Left ventricle myocardium superior (tissue), 1 donor: ENCODE data around the gene EXOC3L4. TPM values are rescaled to one million over a fixed set of nuclear protein-coding genes. Genes with fewer than 3 reads are reported as not detected.
A peak's percentile ranks its signal among the peaks of the same experiment; 100 is the strongest.
"Not testable (repeated sequence)": the region's sequence is repeated elsewhere in the genome, so short reads cannot be mapped to it uniquely, and the experiment has no call there.

ENCODE experiments used
- ATAC-seq: fragments of 200-7000 bp; cut with Tn5 transposase; one replicate; pipeline ENCODE4 v1.9.1; 2020; ENCODE audit warnings: mild to moderate bottlenecking, moderate library complexity
- DNase-seq: peaks from one replicate; pipeline ENCODE4 v3.0.0-alpha.2; 2020
- intact Hi-C: fragments of 100-400 bp; cut with micrococcal nuclease; formaldehyde crosslinking; loops from one replicate; pipeline ENCODE4 v1.11.0; 2022
- total RNA-seq: library from RNA; stranded (reverse); fragmentation: NEBNext Ultra II Directional; extraction: Animal tissue kit (Norgen Biotek cat#: 25700); gene quantifications from one replicate; pipeline ENCODE4 v1.2.1, GENCODE V29; 2021
- donor health status: DM: no; HTN: yes; CAD: no; lungs with severe emphysema.

Gene EXOC3L4
- total RNA-seq, 1 donor from 2014 or later: 0.42 TPM

DNA sequence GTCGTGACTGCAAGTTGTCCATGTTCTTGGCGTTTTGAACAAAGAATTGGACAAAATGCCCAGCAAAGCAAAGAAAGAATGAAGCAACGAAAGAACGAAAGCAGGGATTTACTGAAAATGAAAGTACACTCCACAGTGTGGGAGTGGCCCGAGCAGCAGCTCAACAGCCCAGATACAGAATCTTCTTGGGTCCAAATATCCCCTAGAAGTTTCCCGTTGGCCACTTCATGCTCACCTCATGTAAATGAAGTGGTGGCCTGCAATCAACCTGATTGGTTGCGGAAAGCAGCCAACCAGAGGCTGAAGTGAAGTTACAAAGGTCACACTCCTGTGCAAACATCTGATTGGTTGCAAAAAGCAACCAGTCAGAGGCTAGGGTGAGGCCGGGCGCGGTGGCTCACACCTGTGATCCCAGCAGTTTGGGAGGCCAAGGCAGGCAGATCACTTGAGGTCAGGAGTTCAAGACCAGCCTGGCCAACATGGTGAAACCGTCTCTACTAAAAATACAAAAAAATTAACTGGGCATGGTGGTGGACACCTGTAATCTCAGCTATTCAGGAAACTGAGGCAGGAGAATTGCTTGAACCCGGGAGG lies 20.7 kb downstream of the EXOC3L4 start:
- intact Hi-C loops, DNase-seq, ATAC-seq: not testable (repeated sequence)

DNA sequence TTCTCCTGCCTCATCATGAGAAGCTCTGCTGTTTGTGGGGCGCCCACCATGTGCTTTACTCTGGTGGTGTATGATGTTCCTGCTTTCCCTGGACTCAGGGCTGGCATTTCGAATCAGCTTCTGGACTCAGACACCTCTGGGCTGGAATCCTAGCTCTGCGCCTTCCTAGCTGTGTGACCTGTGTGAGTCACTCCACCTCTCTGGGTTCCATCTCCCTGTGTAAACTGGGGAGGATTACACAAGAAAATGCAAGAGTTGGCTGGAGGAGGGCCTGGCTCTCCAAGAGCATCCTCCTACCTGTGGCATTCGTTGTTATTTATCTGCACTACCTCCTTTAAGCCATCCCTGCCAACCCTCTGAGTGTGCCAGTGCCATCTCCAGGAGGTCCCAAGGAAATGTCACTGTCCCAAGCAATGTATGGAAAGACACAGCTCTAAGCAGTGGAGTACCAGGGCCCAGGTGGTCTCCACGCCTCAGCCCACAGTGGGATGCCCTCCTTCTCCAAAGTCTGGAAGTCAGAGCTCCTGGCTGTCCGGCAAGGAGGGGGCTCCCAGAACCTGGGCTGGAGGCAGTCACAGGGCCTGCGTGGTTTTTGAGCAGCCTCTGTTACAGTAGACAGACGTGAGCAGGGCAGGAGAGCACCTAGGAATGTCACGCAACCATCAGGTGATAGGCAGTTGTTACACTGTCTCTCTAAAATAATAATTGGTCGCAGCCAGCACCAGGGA lies 21.5 kb downstream of the EXOC3L4 start:
- ATAC-seq (no peak), DNase-seq (no peak)
- intact Hi-C loops: no loop called here

GRCh38 chr14:103116636-103117035 lies 22.1 kb downstream of the EXOC3L4 start:
- ATAC-seq (no peak), DNase-seq (no peak)
- intact Hi-C loops: no loop called here

GRCh38 chr14:103117499-103117898 lies 23.0 kb downstream of the EXOC3L4 start:
- ATAC-seq, DNase-seq, intact Hi-C loops: not testable (repeated sequence)

DNA sequence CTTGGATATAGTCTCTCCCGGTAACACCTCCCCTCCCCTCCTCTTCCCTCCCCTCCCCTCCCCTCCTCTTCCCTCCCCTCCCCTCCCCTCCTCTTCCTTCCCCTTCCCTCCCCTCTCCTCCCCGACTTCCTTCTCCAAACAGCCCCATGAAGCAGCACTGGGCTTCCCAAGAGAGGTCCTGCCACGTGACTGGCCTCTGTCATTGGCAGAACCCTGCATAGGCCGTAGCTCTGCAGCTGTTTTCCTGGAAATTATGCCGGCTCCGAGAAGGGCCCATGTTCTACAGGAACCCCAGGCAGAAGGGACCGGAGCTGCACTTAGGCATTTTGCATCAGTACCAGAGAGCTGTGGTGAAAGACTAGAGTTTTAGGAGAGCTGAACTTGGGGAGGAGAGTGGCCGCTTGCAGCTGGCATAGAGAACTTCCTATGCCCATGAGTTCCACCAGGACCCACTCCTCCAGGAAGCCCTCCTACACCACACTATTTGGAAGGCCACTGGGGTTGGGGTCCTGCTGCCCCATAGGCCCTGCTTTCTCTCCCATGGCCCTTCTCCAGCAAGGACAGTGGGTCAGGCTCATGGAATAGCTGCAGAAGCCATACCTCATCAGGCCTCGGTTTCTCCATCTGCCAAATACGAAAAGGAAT lies 23.6 kb downstream of the EXOC3L4 start:
- intact Hi-C loops: no loop called here
- ATAC-seq: peak; percentile 49
- peak; percentile 89 for DNase-seq

- ATAC-seq (peak; percentile 2), DNase-seq (peak; percentile 84)
- intact Hi-C loops: no loop called here
These were observed 24.3 kb downstream of the EXOC3L4 start for GRCh38 chr14:103118663-103119404.

DNA sequence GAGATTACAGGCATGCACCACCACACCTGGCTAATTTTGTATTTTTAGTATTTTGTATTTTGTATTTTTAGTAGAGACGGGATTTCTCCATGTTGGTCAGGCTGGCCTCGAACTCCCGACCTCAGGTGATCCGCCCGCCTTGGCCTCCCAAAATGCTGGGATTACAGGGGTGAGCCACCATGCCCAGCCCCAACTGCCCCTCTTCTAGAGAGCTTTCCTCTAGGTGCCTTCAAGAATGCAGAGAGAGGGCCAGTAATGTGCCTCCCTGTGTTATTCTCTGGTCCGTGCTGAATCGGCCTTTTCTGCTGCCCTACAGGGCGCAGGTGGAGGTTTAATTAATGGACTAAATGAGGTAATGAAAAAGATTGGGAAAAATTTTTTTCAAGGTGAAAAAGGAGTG lies 25.0 kb downstream of the EXOC3L4 start:
- intact Hi-C loops, DNase-seq, ATAC-seq: not testable (repeated sequence)

DNA sequence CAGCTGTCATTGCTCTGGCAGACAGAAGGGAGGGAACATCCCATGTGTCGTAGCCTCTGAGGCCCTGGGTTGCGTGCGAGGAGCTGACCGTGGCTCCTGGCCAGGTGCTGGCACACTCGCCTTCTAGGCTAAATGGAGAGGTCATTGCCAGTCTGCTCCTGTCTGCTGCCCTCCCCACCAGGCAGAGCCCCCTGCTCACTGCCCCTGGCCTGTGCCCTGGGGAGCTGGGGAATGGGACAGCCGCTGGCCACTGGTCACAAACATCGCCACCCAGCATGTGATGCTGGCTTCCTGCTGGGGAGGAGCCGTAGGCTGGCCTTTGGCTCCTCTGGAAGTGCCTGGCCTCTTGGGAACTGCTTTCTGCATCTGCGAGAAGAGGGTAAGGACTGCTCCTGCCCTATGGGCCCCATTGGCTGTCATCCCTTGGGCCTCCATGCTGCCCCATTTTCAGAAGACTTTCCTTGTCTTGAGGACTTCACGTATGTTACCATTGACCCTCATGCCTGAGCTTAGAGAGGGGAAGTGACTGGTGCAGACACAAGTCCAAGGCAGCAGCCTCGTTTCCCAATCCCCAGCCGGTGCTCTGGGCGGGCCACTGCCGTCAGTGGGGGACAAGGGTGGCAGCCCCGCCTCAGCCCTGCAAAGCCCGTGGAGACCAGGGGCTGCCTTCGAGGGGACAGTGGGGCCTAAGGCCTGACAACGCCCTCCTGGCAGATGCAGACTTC lies 26.8 kb downstream of the EXOC3L4 start:
- intact Hi-C loops: no loop called here
- DNase-seq (peak; percentile 82), ATAC-seq (peak; percentile 31)

DNA sequence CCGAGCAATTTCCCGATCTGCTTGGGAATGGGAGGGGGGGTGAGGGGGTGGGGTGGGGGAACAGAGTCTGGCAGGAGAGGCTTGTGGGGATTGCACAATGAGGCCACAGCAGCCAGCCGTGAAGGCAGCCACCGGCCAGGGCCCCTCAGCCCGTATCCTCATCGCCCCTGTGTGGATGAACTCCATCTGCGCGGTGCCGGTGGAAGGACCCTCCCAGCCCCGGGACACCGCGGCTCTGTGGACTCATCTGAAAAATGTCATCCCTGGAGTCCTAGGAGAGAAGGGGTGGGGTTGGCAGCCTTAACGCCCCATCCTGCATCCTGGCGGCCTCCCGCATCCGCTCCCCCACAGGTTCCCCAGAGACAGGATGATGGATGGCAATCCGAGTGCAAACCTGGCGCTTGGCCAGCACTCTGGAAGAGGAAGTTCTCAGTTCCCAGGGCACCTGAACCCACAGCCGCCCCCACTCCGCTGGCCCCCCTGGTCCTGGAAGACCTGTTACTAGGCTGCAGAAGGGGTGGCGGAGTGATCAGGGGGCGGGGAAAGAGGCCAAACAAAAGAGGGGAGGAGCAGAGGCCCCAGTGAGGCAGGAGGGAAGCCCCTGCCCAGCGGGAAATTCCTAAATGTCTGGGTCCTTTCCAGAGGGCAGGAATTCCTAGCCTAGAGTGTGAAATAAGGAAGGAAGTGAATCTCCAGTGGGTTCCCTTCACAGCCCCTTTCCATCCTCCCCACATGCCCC lies 27.5 kb downstream of the EXOC3L4 start:
- ATAC-seq: peak; percentile 66
- intact Hi-C loops: no loop called here
- DNase-seq: peak; percentile 94

DNA sequence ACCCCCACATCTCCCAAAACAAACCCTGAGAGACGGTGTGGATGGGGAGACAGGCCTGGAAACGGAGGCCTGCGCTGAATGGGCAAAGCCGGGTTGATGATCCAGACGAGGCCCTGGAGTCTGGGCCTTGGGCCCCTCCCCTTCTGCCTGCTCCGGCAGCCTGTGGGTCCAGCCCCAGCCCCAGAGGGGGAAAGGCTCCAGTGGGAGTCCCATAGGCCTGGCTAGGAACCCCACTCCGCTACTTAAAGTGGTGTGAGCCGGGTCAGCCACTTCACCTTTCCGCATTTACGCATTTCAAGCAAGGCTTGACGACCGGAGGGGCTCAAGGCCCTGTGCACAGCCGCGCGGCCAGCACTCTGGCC lies 28.0 kb downstream of the EXOC3L4 start:
- ATAC-seq: peak; percentile 7
- intact Hi-C loops: no loop called here
- DNase-seq: peak; percentile 61

DNA sequence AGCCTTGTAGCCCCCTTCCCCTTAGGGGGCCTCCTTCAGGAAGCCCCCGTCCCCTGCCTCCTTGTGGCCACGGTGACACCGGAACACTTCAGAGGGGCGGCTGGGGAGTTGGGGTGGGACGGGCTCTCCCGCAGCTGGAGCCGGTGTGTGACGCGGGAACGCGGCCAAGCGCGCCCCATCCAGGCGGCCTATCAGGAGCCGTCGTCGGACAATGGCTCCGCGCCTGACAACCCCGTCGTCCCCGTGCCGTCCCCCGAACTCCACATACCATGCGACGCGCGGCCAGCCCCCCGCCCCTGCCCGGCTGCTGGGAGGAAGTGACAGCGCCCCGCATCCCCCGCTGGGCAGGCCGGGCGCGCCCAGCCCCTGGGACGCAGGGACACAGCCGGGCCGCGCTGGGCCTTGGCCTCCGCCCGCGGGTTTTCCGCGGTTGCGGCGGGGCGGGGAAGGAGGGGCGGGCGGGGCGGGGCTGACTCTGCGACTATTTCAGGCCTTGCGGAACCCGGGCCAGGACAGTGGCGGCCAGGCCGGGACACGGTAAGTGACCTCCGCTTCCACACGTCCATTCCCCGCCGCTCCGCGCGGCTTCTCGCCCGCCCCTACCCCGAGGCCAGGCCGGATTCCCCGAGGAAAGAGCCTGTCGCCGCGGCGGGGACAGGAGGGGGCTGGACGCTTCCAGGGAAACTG lies 28.6 kb downstream of the EXOC3L4 start, which contains the start of gene TNFAIP2:
Gene TNFAIP2, plus strand, starts transcription at position 515 of the 687 bp plus-strand sequence. CDS start 2,997 bp downstream, outside the sequence.
- intact Hi-C loops: no loop called here
- DNase-seq (peak; percentile 89), ATAC-seq (peak; percentile 70)

- DNase-seq: peak; percentile 81
- peak; percentile 10 for ATAC-seq
- intact Hi-C loops: no loop called here
These were observed 29.3 kb downstream of the EXOC3L4 start for GRCh38 chr14:103123634-103124500.

DNA sequence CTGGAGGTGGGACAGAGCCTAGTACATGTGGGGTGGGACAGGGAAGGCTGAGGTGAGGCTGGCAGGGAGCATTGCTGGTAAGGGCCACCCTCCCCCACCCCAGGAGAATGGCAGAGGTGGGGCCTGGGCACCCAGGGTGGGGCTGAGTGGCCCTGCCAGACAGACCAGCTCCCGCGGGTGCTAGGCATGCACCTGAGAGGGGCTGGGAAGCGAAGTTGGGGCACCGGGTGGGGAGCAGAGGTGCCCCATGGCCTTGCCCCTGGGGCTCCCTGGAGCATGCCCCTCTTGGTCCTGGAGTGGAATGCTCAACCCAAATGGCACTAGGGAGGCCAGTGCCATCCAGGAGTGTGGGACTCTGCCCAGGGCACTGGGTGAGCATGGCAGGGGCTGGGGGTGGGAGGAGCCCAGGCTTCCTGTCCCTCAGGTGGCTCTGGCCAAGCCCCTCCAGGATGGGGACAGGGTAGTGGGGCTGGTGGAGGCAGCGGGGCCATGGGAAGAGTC lies 30.0 kb downstream of the EXOC3L4 start:
- DNase-seq (peak; percentile 34), ATAC-seq (no peak)
- intact Hi-C loops: no loop called here

GRCh38 chr14:103125098-103126070 lies 30.9 kb downstream of the EXOC3L4 start:
- intact Hi-C loops: no loop called here
- ATAC-seq: no peak

GRCh38 chr14:103126088-103126872 lies 31.8 kb downstream of the EXOC3L4 start:
- intact Hi-C loops: no loop called here
- peak; percentile 31 for DNase-seq
- no peak for ATAC-seq

More at GRCh38 chr14:103125098-103126070, 30.9 kb downstream of the EXOC3L4 start:
- peak; percentile 27 for DNase-seq
